ENCODE measurements around the gene ZIC4. TPM values are rescaled to one million over a fixed set of nuclear protein-coding genes. Genes with fewer than 3 reads are reported as not detected.

Gene ZIC4
- total and polyA plus RNA-seq, 9 of the 15 experiments (the other 6 are each of a cell fraction or from before 2014, with no cell fraction given): not detected

- ATAC-seq (no peak), FAIRE-seq (no peak), DNase-seq (ENCODE audit: extremely low read depth in 1 of 4, low spot score in 3 of 4) (no peak)
- WGBS (ENCODE audit: insufficient coverage, low coverage, missing lambda C conversion rate): 1% methylated on average over 19 of the region's 21 CpGs
- no peak overlapping the region for H3K9ac ChIP-seq (ENCODE audit: insufficient read depth in 1 of 2, low read depth in 2 of 2, low read length in 2 of 2)
- intact Hi-C loops (cut with micrococcal nuclease): no loop called here
- no peaks in the 10 kb centered on the region for H3K4me1 ChIP-seq (replicated peaks in 1 of 2; ENCODE audit: control insufficient read depth in 2 of 2, insufficient read depth in 2 of 2, low read length in 2 of 2)
- no peak overlapping the region for H2AFZ ChIP-seq (ENCODE audit: low read depth, low read length)
- ChIA-PET POLR2A (no interaction called here), CTCF (ENCODE audit: low intra/inter-chr PET ratio) (no interaction called here)
- no peaks in the 10 kb centered on the region for H3K36me3 ChIP-seq (ENCODE audit: control insufficient read depth, insufficient read depth, low read length)
- H3K9me1 ChIP-seq (ENCODE audit: control insufficient read depth, insufficient read depth, low read length): no peaks in the 10 kb centered on the region
- no peaks in the 10 kb centered on the region for H4K20me1 ChIP-seq (replicated peaks; ENCODE audit: control insufficient read depth, insufficient read depth, low read length)
- H3K4me3 ChIP-seq: no peak overlapping the region
- TF ChIP-seq MAFF (IDR thresholded peaks at IDR 0.05; ENCODE audit: low read length) (no peak), ATF1 (CRISPR knock-in tag; IDR thresholded peaks at IDR 0.05) (no peak), ATF1 (tag; IDR thresholded peaks at IDR 0.05) (no peak), DPF2 (IDR thresholded peaks at IDR 0.05) (no peak), HMGXB4 (CRISPR knock-in tag; IDR thresholded peaks at IDR 0.05) (no peak), PTBP1 (IDR thresholded peaks at IDR 0.05; ENCODE audit: low read depth, low read length) (no peak), RFX1 (IDR thresholded peaks at IDR 0.05) (peak; percentile 57), SMARCB1 (IDR thresholded peaks at IDR 0.05; ENCODE audit: insufficient read length, low read depth) (no peak)
- no TSS peak for BruUV-seq (replicated peaks)
- H3K9me3 ChIP-seq (replicated peaks; ENCODE audit: control insufficient read depth, insufficient read depth, low read depth, low read length): no peaks in the 10 kb centered on the region
- in situ Hi-C loops (cut with MboI): no loop called here
- H3K4me2 ChIP-seq (ENCODE audit: insufficient read depth, low read length): no peak overlapping the region
- no peak overlapping the region for H3K27ac ChIP-seq (ENCODE audit: extremely low read depth, low read depth, low read length)
- H3K79me2 ChIP-seq (ENCODE audit: control insufficient read depth, insufficient read depth, low read length): no peaks in the 10 kb centered on the region
- H3K27me3 ChIP-seq (ENCODE audit: control insufficient read depth in 2 of 2, insufficient read depth in 2 of 2, low read length in 2 of 2): peaks cover 0 to 27% of the 10 kb centered on the region in 2 experiments; a peak in 3 of 5 replicates
These were observed 45.5 kb downstream of the ZIC4 start for GRCh38 chr3:147360646-147361453.

All from K562 (cell line).